Activated CD4-positive, CD25-positive, alpha-beta regulatory T cell treated with anti-CD3 and anti-CD28 coated beads, Interleukin-2, amount 50 U/mL, for 16 hours (primary cell): Measurements from ENCODE around the gene HDGFL3.
"Not testable (repeated sequence)": the region's sequence is repeated elsewhere in the genome, so short reads cannot be mapped to it uniquely, and the experiment has no call there.

Source experiments
- DNase-seq: peaks from one replicate; pipeline ENCODE4 v3.0.0-alpha.2; 2020; ENCODE audit warnings: low read depth, low spot score

Gene HDGFL3

GRCh38 chr15:83100097-83100646 is 107.5 kb downstream of the HDGFL3 start:
- DNase-seq: no peak

- no peak for DNase-seq
Measured at GRCh38 chr15:83099290-83099689, 108.3 kb downstream of the HDGFL3 start.

GRCh38 chr15:83098079-83098478 is 109.5 kb downstream of the HDGFL3 start:
- DNase-seq: no peak

GRCh38 chr15:83094583-83094982 is 113.0 kb downstream of the HDGFL3 start:
- DNase-seq: no peak

- DNase-seq: no peak
Measured at GRCh38 chr15:83092309-83092976, 115.2 kb downstream of the HDGFL3 start.

- not testable (repeated sequence) for DNase-seq
Measured at GRCh38 chr15:83091965-83092308, 115.7 kb downstream of the HDGFL3 start.

GRCh38 chr15:83090465-83090864 is 117.2 kb downstream of the HDGFL3 start:
- no peak for DNase-seq

- DNase-seq: no peak
Measured at GRCh38 chr15:83088876-83089275, 118.7 kb downstream of the HDGFL3 start.

- no peak for DNase-seq
Measured at GRCh38 chr15:83087576-83087975, 120.0 kb downstream of the HDGFL3 start.

- DNase-seq: not testable (repeated sequence)
Measured at GRCh38 chr15:83085864-83086552, 121.6 kb downstream of the HDGFL3 start.

- DNase-seq: not testable (repeated sequence)
Measured at GRCh38 chr15:83085461-83085860, 122.2 kb downstream of the HDGFL3 start.

- no peak for DNase-seq
Measured at GRCh38 chr15:83082730-83083386, 124.8 kb downstream of the HDGFL3 start.

GRCh38 chr15:83081256-83082014 is 126.2 kb downstream of the HDGFL3 start:
- DNase-seq: no peak

- no peak for DNase-seq
Measured at GRCh38 chr15:83078712-83079111, 128.9 kb downstream of the HDGFL3 start.
